Suprapubic skin (tissue), 4 donors: ENCODE measurements around the gene ESYT1. TPM values are rescaled to one million over a fixed set of nuclear protein-coding genes. Genes with fewer than 3 reads are reported as not detected.
A peak's percentile ranks its signal among the peaks of the same experiment; 100 is the strongest.

ENCODE experiments used
- DNase-seq, 2 donors: peaks; one replicate each; pipeline ENCODE4 v3.0.0-alpha.2; 2019; ENCODE audit warnings: low spot score in 2 of 2
- H3K27ac ChIP-seq: fragments of 200-600 bp; sonication (generic); one replicate; pipeline ENCODE4 v1.5.1; 2019
- H3K27me3 ChIP-seq: fragments of 200-600 bp; sonication (generic); one replicate; pipeline ENCODE4 v1.5.1; 2019
- H3K36me3 ChIP-seq: fragments of 200-600 bp; sonication (generic); one replicate; pipeline ENCODE4 v1.5.1; 2019
- H3K4me1 ChIP-seq: fragments of 200-600 bp; sonication (generic); one replicate; pipeline ENCODE4 v1.5.1; 2019
- H3K4me3 ChIP-seq: fragments of 200-600 bp; sonication (generic); one replicate; pipeline ENCODE4 v1.5.1; 2019; ENCODE audit warnings: mild to moderate bottlenecking
- H3K9me3 ChIP-seq: fragments of 200-600 bp; sonication (generic); one replicate; pipeline ENCODE4 v1.5.1; 2019
- EP300 ChIP-seq: sonication (generic); formaldehyde crosslinking; IDR thresholded peaks from one replicate; pipeline ENCODE4 v1.6.1; 2017; ENCODE audit warnings: antibody characterized with exemption
- POLR2A ChIP-seq, 2 donors: fragments of 450-650 bp; IDR thresholded peaks; one replicate each; pipeline ENCODE4 v1.6.1; 2017; ENCODE audit warnings: antibody characterized with exemption in 2 of 2, mild to moderate bottlenecking in 2 of 2, moderate library complexity in 2 of 2
- POLR2AphosphoS5 ChIP-seq, 3 donors: sonication (generic); formaldehyde crosslinking; IDR thresholded peaks; one replicate each; pipeline ENCODE4 v1.6.1; 2017; ENCODE audit warnings: antibody characterized with exemption in 3 of 3
- WGBS: methylation state at CpG from one replicate; pipeline ENCODE4 v1.1.5; 2018; 5-methylcytosine and 5-hydroxymethylcytosine counted together
- total RNA-seq, 4 donors: library from RNA; depleted of rRNA; stranded (reverse); fragments of >200 nt; gene quantifications; one replicate each; pipeline ENCODE4 v1.1.0, GENCODE V29; 2016
- TF ChIP-seq, protein P1 (sequence below), 2 donors: fragments of 200-600 bp in 1 of 2; fragments of 450-650 bp in 1 of 2; sonication (generic) in 1 of 2; IDR thresholded peaks; one replicate each; pipeline ENCODE4 v1.5.1; 2016 to 2019; ENCODE audit warnings: antibody characterized with exemption in 2 of 2, mild to moderate bottlenecking in 1 of 2, moderate library complexity in 1 of 2

Gene ESYT1
- total RNA-seq, 4 donors from 2014 or later = 73.1 to 128 (median 103) TPM

DNA sequence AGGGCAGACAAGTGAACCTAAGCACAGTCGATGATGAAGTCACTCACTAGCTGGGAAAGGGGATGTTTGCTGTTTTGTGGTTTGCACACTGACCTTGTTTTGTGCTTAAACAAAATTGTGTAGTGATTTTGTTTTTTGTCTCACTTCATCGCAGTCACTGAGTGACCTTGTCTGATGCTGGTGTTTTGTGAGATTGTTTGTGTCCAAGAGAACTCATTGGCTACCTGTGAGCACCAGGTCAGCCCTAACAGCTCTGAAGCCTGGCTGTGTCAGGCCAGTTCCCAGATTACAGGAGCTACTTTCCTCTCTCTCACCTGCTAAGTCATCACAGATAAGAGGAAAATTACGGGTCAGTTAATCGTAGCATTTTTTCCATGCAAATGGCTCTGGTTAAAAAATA lies 3.9 kb upstream of the ESYT1 start:
- WGBS = 86% methylated on average over 4 of the region's 4 CpGs
- peaks cover 41% of the 10 kb centered on the region for H3K4me1 ChIP-seq

DNA sequence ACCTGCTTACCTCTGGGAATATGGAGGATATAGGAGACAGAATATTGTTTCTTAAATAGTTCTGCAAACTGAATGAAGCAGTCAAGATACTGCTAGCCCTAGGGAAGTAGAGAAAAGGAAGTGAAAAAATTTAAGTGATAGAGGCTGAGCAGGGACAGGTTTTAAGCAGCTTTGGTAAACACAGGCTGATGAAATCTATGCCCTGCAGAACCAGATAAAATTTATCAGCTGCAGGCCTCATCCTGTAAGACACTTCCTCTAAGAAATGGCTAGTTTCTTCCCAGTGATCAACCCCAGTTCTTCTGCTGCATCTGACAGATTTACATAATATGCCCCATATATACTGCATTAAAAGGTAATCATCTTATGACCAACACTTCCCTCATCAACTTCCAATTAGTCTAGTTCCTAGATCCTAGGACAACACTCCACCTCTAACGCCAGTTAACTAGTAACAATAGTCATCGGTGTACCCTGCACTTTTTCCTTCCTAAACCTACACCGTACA lies 1.3 kb upstream of the ESYT1 start:
- peak overlapping the region; percentile 83 for H3K4me3 ChIP-seq
- H3K9me3 ChIP-seq = no peaks in the 10 kb centered on the region
- TF ChIP-seq, protein P1, sequence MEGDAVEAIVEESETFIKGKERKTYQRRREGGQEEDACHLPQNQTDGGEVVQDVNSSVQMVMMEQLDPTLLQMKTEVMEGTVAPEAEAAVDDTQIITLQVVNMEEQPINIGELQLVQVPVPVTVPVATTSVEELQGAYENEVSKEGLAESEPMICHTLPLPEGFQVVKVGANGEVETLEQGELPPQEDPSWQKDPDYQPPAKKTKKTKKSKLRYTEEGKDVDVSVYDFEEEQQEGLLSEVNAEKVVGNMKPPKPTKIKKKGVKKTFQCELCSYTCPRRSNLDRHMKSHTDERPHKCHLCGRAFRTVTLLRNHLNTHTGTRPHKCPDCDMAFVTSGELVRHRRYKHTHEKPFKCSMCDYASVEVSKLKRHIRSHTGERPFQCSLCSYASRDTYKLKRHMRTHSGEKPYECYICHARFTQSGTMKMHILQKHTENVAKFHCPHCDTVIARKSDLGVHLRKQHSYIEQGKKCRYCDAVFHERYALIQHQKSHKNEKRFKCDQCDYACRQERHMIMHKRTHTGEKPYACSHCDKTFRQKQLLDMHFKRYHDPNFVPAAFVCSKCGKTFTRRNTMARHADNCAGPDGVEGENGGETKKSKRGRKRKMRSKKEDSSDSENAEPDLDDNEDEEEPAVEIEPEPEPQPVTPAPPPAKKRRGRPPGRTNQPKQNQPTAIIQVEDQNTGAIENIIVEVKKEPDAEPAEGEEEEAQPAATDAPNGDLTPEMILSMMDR (IDR thresholded peaks at IDR 0.05) = no peak
- TF ChIP-seq POLR2AphosphoS5 (IDR thresholded peaks at IDR 0.05) (no peak), POLR2A (IDR thresholded peaks at IDR 0.05) (no peak)
- WGBS = 40% methylated on average over 3 of the region's 3 CpGs
- DNase-seq = no peak
- peaks cover 16% of the 10 kb centered on the region for H3K36me3 ChIP-seq
- peaks cover 35% of the 10 kb centered on the region for H3K4me1 ChIP-seq
- peak overlapping the region; percentile 78 for H3K27ac ChIP-seq
- H3K27me3 ChIP-seq = no peaks in the 10 kb centered on the region

More for the DNA sequence above, 3.9 kb upstream of the ESYT1 start:
- H3K27ac ChIP-seq = no peak overlapping the region
- peaks cover 13% of the 10 kb centered on the region for H3K36me3 ChIP-seq
- no peak for DNase-seq
- no peak for TF ChIP-seq POLR2A (IDR thresholded peaks at IDR 0.05)
- TF ChIP-seq, protein P1 (IDR thresholded peaks at IDR 0.05) = no peak
- H3K4me3 ChIP-seq = no peak overlapping the region
- no peaks in the 10 kb centered on the region for H3K27me3 ChIP-seq
- no peaks in the 10 kb centered on the region for H3K9me3 ChIP-seq

DNA sequence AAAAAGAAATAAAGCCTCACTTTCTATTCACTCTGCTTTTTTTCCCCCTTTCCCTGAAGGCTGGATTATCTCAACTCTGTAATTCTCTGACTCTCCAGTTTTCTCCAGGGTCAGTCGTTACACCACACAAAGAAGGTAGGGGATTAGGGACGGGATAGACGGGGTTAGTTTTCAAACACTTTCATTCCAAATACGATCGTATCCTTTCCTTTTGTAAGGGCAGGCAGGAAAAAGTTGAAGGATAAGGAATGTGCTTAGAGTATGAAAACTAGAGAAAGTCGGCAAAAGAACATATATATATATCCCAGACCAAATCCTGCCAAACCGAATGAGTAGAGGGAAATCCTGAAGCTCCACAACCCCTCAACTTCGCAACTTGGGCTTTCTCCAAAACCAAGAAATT lies 581 bp upstream of the ESYT1 start:
- no peaks in the 10 kb centered on the region for H3K9me3 ChIP-seq
- peaks cover 22% of the 10 kb centered on the region for H3K36me3 ChIP-seq
- peak overlapping the region; percentile 78 for H3K27ac ChIP-seq
- no peak for DNase-seq
- H3K4me1 ChIP-seq = peaks cover 35% of the 10 kb centered on the region
- 2% methylated on average over 8 of the region's 8 CpGs for WGBS
- TF ChIP-seq POLR2AphosphoS5 (IDR thresholded peaks at IDR 0.05) (no peak), EP300 (no peak), POLR2A (IDR thresholded peaks at IDR 0.05) (no peak)
- TF ChIP-seq, protein P1 (IDR thresholded peaks at IDR 0.05) = no peak
- peak overlapping the region; percentile 83 for H3K4me3 ChIP-seq
- H3K27me3 ChIP-seq = no peaks in the 10 kb centered on the region

DNA sequence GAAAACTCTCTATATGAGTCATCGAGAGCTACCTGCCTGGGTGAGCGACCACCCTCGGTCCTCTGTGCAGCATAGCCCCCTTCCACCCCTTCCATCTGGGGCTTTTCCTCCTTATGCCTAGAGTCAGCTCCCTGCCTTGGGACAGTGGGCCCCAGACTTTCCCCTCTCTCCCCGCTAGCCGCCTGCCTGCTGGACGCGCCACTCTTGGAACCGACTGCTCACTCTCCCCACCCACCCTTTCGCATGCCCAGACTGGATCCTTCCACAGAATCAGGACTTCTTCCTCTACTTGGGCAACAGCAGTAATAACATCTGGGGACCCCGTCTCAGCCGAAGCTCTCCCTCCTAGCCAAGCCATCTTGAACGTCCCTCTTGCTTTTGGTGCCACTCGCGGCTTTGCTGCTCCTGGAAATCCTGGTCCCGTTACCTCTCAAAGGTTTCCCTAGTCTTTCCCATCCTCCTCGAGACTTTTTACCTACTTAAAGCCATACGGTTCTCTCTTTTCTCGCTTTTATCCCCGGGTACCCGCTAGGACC lies 671 bp downstream of the ESYT1 start:
- Histone ChIP-seq H3K9me3 (no peaks in the 10 kb centered on the region), H3K27me3 (no peaks in the 10 kb centered on the region), H3K4me1 (peaks cover 35% of the 10 kb centered on the region), H3K27ac (peak overlapping the region; percentile 85), H3K4me3 (peak overlapping the region; percentile 83), H3K36me3 (peaks cover 35% of the 10 kb centered on the region)
- 0% methylated on average over 20 of the region's 20 CpGs for WGBS
- no peak for TF ChIP-seq POLR2AphosphoS5 (IDR thresholded peaks at IDR 0.05)
- TF ChIP-seq, protein P1 (IDR thresholded peaks at IDR 0.05) = no peak
- TF ChIP-seq POLR2A (IDR thresholded peaks at IDR 0.05) = no peak
- TF ChIP-seq EP300 = no peak
- DNase-seq = peak in 1 of 2 donors; percentile 78

- H3K4me1 ChIP-seq = peaks cover 35% of the 10 kb centered on the region
- peak; percentile 80 to 88 for DNase-seq
These were observed 1.3 kb downstream of the ESYT1 start for GRCh38 chr12:56129206-56129941.

More at GRCh38 chr12:56129206-56129941, 1.3 kb downstream of the ESYT1 start:
- H3K36me3 ChIP-seq = peaks cover 41% of the 10 kb centered on the region
- peak overlapping the region; percentile 83 for H3K4me3 ChIP-seq
- 3% methylated on average over 29 of the region's 29 CpGs for WGBS
- H3K27ac ChIP-seq = peak overlapping the region; percentile 85
- H3K27me3 ChIP-seq = no peaks in the 10 kb centered on the region
- H3K9me3 ChIP-seq = no peaks in the 10 kb centered on the region
- no peak for TF ChIP-seq POLR2AphosphoS5 (IDR thresholded peaks at IDR 0.05)
- no peak for TF ChIP-seq POLR2A (IDR thresholded peaks at IDR 0.05)
- TF ChIP-seq EP300 = no peak
- TF ChIP-seq, protein P1 (IDR thresholded peaks at IDR 0.05) = no peak
